Progenitor cell of endocrine pancreas (in vitro differentiated cells): ENCODE measurements around the gene PPP5C. TPM values are rescaled to one million over a fixed set of nuclear protein-coding genes. Genes with fewer than 3 reads are reported as not detected.

ENCODE experiments used
- DNase-seq: peaks from one replicate; pipeline ENCODE4 v3.0.0; 2021; ENCODE audit warnings: low spot score; ENCODE audit not compliant: unreplicated experiment
- H3K27ac Mint-ChIP-seq: 2 replicates; pipeline ENCODE4 v1.8.0; 2021; ENCODE audit warnings: mild to moderate bottlenecking, moderate library complexity, mixed read lengths
- H3K27me3 Mint-ChIP-seq: 2 replicates; pipeline ENCODE4 v1.8.0; 2021; ENCODE audit warnings: mixed read lengths
- H3K36me3 Mint-ChIP-seq: 2 replicates; pipeline ENCODE4 v1.8.0; 2022; ENCODE audit warnings: mixed read lengths; ENCODE audit not compliant: insufficient read depth
- H3K4me1 Mint-ChIP-seq: 2 replicates; pipeline ENCODE4 v1.8.0; 2021; ENCODE audit warnings: low read depth, mixed read lengths
- H3K4me3 Mint-ChIP-seq: 2 replicates; pipeline ENCODE4 v1.8.0; 2021; ENCODE audit warnings: low read depth, mild to moderate bottlenecking, moderate library complexity, mixed read lengths
- H3K9me3 Mint-ChIP-seq: 2 replicates; pipeline ENCODE4 v1.8.0; 2021; ENCODE audit warnings: low read depth, mixed read lengths
- total RNA-seq: library from RNA; stranded (reverse); gene quantifications from 2 replicates; pipeline ENCODE4 v1.2.1, GENCODE V29; 2021
- TF ChIP-seq, protein P1 (sequence below): fragments of 200-600 bp; sonication (generic); IDR thresholded peaks from one replicate; pipeline ENCODE4 v1.5.0; 2021; ENCODE audit warnings: antibody characterized with exemption, mild to moderate bottlenecking; ENCODE audit not compliant: unreplicated experiment

PPP5C gene
- total RNA-seq, 1 donor from 2014 or later = 97.8 TPM

GRCh38 chr19:46366620-46367292 lies 19.9 kb downstream of the PPP5C start:
- peaks cover 13% of the 10 kb centered on the region for H3K36me3 Mint-ChIP-seq
- no peaks in the 10 kb centered on the region for H3K9me3 Mint-ChIP-seq
- no peak overlapping the region for H3K4me3 Mint-ChIP-seq
- no peaks in the 10 kb centered on the region for H3K27me3 Mint-ChIP-seq
- no peak overlapping the region for H3K27ac Mint-ChIP-seq
- no peak for DNase-seq
- peaks cover 10% of the 10 kb centered on the region for H3K4me1 Mint-ChIP-seq
- TF ChIP-seq, protein P1, sequence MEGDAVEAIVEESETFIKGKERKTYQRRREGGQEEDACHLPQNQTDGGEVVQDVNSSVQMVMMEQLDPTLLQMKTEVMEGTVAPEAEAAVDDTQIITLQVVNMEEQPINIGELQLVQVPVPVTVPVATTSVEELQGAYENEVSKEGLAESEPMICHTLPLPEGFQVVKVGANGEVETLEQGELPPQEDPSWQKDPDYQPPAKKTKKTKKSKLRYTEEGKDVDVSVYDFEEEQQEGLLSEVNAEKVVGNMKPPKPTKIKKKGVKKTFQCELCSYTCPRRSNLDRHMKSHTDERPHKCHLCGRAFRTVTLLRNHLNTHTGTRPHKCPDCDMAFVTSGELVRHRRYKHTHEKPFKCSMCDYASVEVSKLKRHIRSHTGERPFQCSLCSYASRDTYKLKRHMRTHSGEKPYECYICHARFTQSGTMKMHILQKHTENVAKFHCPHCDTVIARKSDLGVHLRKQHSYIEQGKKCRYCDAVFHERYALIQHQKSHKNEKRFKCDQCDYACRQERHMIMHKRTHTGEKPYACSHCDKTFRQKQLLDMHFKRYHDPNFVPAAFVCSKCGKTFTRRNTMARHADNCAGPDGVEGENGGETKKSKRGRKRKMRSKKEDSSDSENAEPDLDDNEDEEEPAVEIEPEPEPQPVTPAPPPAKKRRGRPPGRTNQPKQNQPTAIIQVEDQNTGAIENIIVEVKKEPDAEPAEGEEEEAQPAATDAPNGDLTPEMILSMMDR = no peak

- no peak for DNase-seq
- Mint-ChIP-seq H3K4me1 (peaks cover 13% of the 10 kb centered on the region), H3K36me3 (peaks cover 11% of the 10 kb centered on the region), H3K9me3 (no peaks in the 10 kb centered on the region), H3K27me3 (no peaks in the 10 kb centered on the region), H3K4me3 (no peak overlapping the region), H3K27ac (no peak overlapping the region)
- TF ChIP-seq, protein P1 = no peak
These were observed 20.5 kb downstream of the PPP5C start for GRCh38 chr19:46367426-46367825.

DNA sequence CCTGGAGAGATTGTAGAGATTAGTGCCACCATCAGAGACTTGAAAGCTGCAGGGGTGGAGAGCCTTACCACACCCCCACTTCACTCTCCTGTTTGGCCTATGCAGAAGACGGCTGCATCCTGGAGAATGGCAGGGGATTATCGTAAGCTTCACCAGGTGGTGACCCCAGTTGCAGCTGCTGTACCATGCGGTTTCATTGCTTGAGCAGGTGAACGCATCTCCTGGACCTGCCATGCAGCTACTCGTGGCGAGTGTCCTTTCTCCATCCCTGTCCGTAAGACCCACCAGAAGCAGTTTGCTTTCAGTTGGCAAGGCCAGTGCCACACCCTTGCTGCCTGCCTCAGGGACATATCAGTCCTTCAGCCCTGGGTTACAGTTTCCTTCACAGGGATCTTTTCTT lies 21.2 kb downstream of the PPP5C start:
- Mint-ChIP-seq H3K9me3 (no peaks in the 10 kb centered on the region), H3K27me3 (no peaks in the 10 kb centered on the region), H3K36me3 (peaks cover 11% of the 10 kb centered on the region), H3K4me1 (peaks cover 17% of the 10 kb centered on the region), H3K4me3 (no peak overlapping the region), H3K27ac (no peak overlapping the region)
- no peak for DNase-seq
- TF ChIP-seq, protein P1 = no peak

DNA sequence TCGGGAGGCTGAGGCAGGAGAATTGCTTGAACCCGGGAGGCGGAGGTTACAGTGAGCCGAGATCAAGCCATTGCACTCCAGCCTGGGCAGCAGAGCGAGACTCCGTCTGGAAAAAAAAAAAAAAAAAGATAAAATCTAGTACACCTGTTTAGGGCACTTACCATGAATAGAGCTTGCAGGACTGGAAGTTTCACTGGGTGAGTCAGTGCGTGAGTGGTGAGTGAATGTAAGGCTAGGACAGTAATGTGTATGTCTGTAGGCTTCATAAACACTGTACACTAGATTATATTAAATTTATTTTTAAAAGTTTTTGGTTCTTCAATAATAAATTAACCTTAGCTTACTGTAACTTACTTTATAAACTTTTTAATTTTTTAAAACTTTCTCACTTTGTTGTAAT lies 22.9 kb downstream of the PPP5C start:
- no peaks in the 10 kb centered on the region for H3K9me3 Mint-ChIP-seq
- peaks cover 13% of the 10 kb centered on the region for H3K4me1 Mint-ChIP-seq
- H3K36me3 Mint-ChIP-seq = peaks cover 4% of the 10 kb centered on the region
- H3K27ac Mint-ChIP-seq = no peak overlapping the region
- H3K27me3 Mint-ChIP-seq = no peaks in the 10 kb centered on the region
- H3K4me3 Mint-ChIP-seq = no peak overlapping the region
- TF ChIP-seq, protein P1 = no peak
- no peak for DNase-seq

- Mint-ChIP-seq H3K27ac (no peak overlapping the region), H3K4me1 (peaks cover 13% of the 10 kb centered on the region), H3K9me3 (no peaks in the 10 kb centered on the region), H3K36me3 (peaks cover 6% of the 10 kb centered on the region), H3K27me3 (no peaks in the 10 kb centered on the region), H3K4me3 (no peak overlapping the region)
- DNase-seq = no peak
- TF ChIP-seq, protein P1 = no peak
These were observed 24.5 kb downstream of the PPP5C start for GRCh38 chr19:46371371-46371901.
